GM12891 (cell line): ENCODE data around the gene HOXB6.

ENCODE experiments used
- POLR2A ChIP-seq: IDR thresholded peaks from 2 replicates; pipeline ENCODE4 v1.6.1; 2011; ENCODE audit warnings: low read depth, low read length, control low read depth
- POLR2AphosphoS5 ChIP-seq: IDR thresholded peaks from 2 replicates; pipeline ENCODE4 v1.6.1; 2011; ENCODE audit warnings: low read depth, low read length, control low read depth
- SPI1 ChIP-seq: IDR thresholded peaks from 2 replicates; pipeline ENCODE4 v1.6.1; 2011; ENCODE audit warnings: low read depth, low read length, control low read depth
- TAF1 ChIP-seq: IDR thresholded peaks from 2 replicates; pipeline ENCODE4 v1.6.1; 2011; ENCODE audit warnings: low read depth, low read length, control low read depth

DNA sequence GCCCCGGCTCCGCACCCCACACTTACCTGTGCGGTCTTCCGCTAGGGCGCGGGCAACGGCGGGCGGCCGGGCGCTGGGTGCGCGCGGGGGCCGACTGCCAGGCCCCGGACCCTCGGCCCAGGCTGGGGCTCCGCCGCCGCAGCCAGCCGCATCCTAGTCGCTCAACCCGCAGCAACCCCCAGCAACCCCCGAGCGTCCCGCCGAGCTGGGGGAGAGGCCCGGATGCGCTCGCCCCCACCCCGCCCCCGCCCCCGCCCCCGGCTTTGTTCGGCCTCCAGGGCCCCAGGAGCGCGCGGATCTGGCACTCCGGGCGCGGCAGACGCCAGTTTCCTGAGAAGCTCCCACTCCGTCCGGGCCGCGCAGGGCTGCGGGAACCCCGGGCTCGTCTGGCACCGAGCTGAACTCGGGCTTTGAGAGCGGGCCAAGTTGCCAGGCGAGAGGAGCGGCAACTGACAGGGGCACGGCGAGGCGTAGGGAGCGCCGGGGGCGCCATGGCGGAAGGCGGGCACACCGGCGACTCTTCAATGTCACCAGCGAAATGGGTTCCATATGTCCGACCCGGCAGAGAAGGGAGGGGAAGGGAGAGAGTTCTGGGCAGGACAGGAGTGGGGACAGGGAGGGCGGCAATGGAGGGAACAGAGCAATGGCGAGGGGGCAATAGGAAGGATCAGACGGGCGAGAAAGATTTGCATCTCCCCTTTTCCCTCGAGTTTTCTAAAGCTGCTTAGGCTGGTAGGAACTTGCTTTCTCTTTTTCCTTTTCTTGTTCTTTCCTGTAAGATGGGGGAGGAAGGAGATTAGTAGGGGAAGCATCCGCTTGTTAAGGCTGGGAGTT, 40.4 kb downstream of the HOXB6 start:
- TF ChIP-seq POLR2AphosphoS5: no peak
- TF ChIP-seq TAF1: no peak
- TF ChIP-seq POLR2A: no peak
- TF ChIP-seq SPI1: no peak
